ENCODE data around the gene ARHGEF2.

The ARHGEF2 gene

DNA sequence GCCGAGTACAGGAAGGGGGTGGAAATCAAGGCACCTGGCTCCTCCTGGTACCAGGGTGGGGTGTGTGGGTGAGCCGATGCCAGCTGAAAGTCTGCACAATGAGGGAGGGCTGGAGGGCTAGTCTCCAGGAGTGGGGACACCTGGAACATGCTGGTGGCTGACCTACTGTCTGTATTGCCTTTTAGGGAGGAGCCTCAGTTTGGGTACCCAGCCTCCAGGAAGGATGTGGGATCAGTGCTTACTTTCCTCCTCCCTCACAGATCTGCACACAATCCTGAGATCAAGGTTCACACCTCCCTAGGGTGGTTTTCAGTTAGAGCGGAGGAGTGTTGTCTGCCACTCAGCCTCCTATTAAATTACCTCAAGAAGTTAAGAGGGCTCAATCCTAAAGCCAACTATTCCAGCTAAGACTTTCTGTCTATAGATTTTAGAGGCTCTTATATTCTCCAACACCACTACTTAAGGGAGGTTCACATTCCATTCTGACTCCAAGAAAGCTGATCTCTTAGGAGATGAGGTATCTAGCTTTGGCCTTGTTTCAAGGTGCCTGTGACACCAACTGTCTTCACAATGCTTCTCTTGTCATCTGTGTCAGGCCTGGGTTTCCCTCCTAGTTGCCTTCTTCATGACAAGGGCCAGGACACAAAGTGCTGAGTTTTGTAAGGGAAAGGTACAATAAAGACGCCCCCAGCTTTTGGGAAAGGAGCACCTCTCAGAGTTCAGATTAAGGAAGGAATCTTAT lies 26.7 kb upstream of the ARHGEF2 start:
- Histone ChIP-seq H3F3A (ENCODE audit: low read depth) (no peaks in the 10 kb centered on the region; the same call in 1 of the 2 replicates), H3K79me2 (ENCODE audit: insufficient read depth, low read length) (no peaks in the 10 kb centered on the region), H3K4me1 (ENCODE audit: insufficient read depth, low read length, poor library complexity, severe bottlenecking) (peaks cover 23% of the 10 kb centered on the region), H3K27me3 (ENCODE audit: insufficient read depth, low read length, poor library complexity, severe bottlenecking) (no peaks in the 10 kb centered on the region), H3K9ac (ENCODE audit: low read depth, low read length, poor library complexity, severe bottlenecking) (peak overlapping the region; percentile 66), H3K9me2 (replicated peaks; ENCODE audit: low read depth, low read length) (no peaks in the 10 kb centered on the region), H4K20me1 (ENCODE audit: insufficient read depth, low read length, poor library complexity, severe bottlenecking) (no peaks in the 10 kb centered on the region), H2AFZ (ENCODE audit: low read length) (0 out of 2 replicates have a peak overlapping the region, but pooled peaks have one; percentile 24), H3K36me3 (ENCODE audit: insufficient read depth, low read length) (peaks cover 17% of the 10 kb centered on the region), H3K4me3 (ENCODE audit: low read length, poor library complexity, severe bottlenecking) (peak overlapping the region; percentile 38), H3K4me2 (ENCODE audit: low read depth, low read length, poor library complexity, severe bottlenecking) (peak overlapping the region; percentile 75), H3K9me3 (ENCODE audit: insufficient read depth, low read depth, low read length) (no peaks in the 10 kb centered on the region)
- TF ChIP-seq EZH2phosphoT487 (IDR thresholded peaks at IDR 0.05; ENCODE audit: borderline replicate concordance) = no peak
- TF ChIP-seq, protein P1, sequence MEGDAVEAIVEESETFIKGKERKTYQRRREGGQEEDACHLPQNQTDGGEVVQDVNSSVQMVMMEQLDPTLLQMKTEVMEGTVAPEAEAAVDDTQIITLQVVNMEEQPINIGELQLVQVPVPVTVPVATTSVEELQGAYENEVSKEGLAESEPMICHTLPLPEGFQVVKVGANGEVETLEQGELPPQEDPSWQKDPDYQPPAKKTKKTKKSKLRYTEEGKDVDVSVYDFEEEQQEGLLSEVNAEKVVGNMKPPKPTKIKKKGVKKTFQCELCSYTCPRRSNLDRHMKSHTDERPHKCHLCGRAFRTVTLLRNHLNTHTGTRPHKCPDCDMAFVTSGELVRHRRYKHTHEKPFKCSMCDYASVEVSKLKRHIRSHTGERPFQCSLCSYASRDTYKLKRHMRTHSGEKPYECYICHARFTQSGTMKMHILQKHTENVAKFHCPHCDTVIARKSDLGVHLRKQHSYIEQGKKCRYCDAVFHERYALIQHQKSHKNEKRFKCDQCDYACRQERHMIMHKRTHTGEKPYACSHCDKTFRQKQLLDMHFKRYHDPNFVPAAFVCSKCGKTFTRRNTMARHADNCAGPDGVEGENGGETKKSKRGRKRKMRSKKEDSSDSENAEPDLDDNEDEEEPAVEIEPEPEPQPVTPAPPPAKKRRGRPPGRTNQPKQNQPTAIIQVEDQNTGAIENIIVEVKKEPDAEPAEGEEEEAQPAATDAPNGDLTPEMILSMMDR (conservative IDR thresholded peaks at IDR 0.05; ENCODE audit: low read length) = no peak

GRCh38 chr1:156003923-156004188 lies 25.5 kb upstream of the ARHGEF2 start:
- no peak overlapping the region for H3K9ac ChIP-seq (ENCODE audit: low read depth, low read length, poor library complexity, severe bottlenecking)

GRCh38 chr1:156002188-156002911 lies 24.0 kb upstream of the ARHGEF2 start:
- Histone ChIP-seq H3K9ac (ENCODE audit: low read depth, low read length, poor library complexity, severe bottlenecking) (no peak overlapping the region), H3K4me3 (ENCODE audit: low read length, poor library complexity, severe bottlenecking) (no peak overlapping the region), H3K9me2 (replicated peaks; ENCODE audit: low read depth, low read length) (no peaks in the 10 kb centered on the region), H4K20me1 (ENCODE audit: insufficient read depth, low read length, poor library complexity, severe bottlenecking) (no peaks in the 10 kb centered on the region), H2AFZ (ENCODE audit: low read length) (no peak overlapping the region), H3K79me2 (ENCODE audit: insufficient read depth, low read length) (no peaks in the 10 kb centered on the region), H3K9me3 (ENCODE audit: insufficient read depth, low read depth, low read length) (no peaks in the 10 kb centered on the region), H3K4me1 (ENCODE audit: insufficient read depth, low read length, poor library complexity, severe bottlenecking) (peaks cover 23% of the 10 kb centered on the region), H3K27me3 (ENCODE audit: insufficient read depth, low read length, poor library complexity, severe bottlenecking) (no peaks in the 10 kb centered on the region), H3K36me3 (ENCODE audit: insufficient read depth, low read length) (peaks cover 5% of the 10 kb centered on the region; the same call in 1 of the 2 replicates), H3K4me2 (ENCODE audit: low read depth, low read length, poor library complexity, severe bottlenecking) (no peak overlapping the region), H3F3A (ENCODE audit: low read depth) (no peaks in the 10 kb centered on the region)
- no peak for TF ChIP-seq EZH2phosphoT487 (IDR thresholded peaks at IDR 0.05; ENCODE audit: borderline replicate concordance)
- TF ChIP-seq, protein P1 (conservative IDR thresholded peaks at IDR 0.05; ENCODE audit: low read length) = no peak

More at GRCh38 chr1:156003923-156004188, 25.5 kb upstream of the ARHGEF2 start:
- Histone ChIP-seq H3K4me3 (ENCODE audit: low read length, poor library complexity, severe bottlenecking) (no peak overlapping the region), H3K9me2 (replicated peaks; ENCODE audit: low read depth, low read length) (no peaks in the 10 kb centered on the region), H3K79me2 (ENCODE audit: insufficient read depth, low read length) (no peaks in the 10 kb centered on the region), H3K27me3 (ENCODE audit: insufficient read depth, low read length, poor library complexity, severe bottlenecking) (no peaks in the 10 kb centered on the region), H3K36me3 (ENCODE audit: insufficient read depth, low read length) (peaks cover 9% of the 10 kb centered on the region; the same call in 1 of the 2 replicates), H4K20me1 (ENCODE audit: insufficient read depth, low read length, poor library complexity, severe bottlenecking) (no peaks in the 10 kb centered on the region), H3K9me3 (ENCODE audit: insufficient read depth, low read depth, low read length) (no peaks in the 10 kb centered on the region), H2AFZ (ENCODE audit: low read length) (no peak overlapping the region), H3K4me2 (ENCODE audit: low read depth, low read length, poor library complexity, severe bottlenecking) (no peak overlapping the region), H3F3A (ENCODE audit: low read depth) (no peaks in the 10 kb centered on the region), H3K4me1 (ENCODE audit: insufficient read depth, low read length, poor library complexity, severe bottlenecking) (peaks cover 23% of the 10 kb centered on the region)
- TF ChIP-seq, protein P1 (conservative IDR thresholded peaks at IDR 0.05; ENCODE audit: low read length) = no peak
- TF ChIP-seq EZH2phosphoT487 (IDR thresholded peaks at IDR 0.05; ENCODE audit: borderline replicate concordance) = no peak
